ENCODE results near the gene IGF2R. TPM values are rescaled to one million over a fixed set of nuclear protein-coding genes. Genes with fewer than 3 reads are reported as not detected.

Gene IGF2R
- total RNA-seq, 4 donors from 2014 or later, result 85.0 to 145 (median 103) TPM

DNA sequence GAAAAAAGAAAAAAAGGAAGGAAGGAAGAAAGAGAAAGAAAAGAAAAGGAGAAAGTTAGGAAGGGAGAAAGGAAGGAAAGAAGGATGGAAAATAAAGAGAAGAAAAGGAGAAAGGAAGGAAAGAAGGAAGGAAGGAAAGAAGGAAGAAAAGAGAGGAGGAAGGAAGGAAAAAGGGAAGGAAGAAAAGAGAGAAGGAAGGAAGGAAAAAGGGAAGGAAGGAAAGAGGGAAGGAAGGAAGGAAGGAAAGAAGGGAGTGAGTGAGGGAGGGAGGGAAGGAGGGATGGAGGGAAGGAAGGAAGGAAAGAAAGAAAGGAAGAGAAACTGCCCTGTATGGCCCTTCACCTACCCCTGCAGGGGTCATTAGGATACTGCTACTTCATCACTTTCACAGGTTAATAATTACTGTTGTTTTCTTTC lies 12.9 kb upstream of the IGF2R start:
- TF ChIP-seq, protein P1, sequence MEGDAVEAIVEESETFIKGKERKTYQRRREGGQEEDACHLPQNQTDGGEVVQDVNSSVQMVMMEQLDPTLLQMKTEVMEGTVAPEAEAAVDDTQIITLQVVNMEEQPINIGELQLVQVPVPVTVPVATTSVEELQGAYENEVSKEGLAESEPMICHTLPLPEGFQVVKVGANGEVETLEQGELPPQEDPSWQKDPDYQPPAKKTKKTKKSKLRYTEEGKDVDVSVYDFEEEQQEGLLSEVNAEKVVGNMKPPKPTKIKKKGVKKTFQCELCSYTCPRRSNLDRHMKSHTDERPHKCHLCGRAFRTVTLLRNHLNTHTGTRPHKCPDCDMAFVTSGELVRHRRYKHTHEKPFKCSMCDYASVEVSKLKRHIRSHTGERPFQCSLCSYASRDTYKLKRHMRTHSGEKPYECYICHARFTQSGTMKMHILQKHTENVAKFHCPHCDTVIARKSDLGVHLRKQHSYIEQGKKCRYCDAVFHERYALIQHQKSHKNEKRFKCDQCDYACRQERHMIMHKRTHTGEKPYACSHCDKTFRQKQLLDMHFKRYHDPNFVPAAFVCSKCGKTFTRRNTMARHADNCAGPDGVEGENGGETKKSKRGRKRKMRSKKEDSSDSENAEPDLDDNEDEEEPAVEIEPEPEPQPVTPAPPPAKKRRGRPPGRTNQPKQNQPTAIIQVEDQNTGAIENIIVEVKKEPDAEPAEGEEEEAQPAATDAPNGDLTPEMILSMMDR (IDR thresholded peaks at IDR 0.05; ENCODE audit: low read depth), result no peak

DNA sequence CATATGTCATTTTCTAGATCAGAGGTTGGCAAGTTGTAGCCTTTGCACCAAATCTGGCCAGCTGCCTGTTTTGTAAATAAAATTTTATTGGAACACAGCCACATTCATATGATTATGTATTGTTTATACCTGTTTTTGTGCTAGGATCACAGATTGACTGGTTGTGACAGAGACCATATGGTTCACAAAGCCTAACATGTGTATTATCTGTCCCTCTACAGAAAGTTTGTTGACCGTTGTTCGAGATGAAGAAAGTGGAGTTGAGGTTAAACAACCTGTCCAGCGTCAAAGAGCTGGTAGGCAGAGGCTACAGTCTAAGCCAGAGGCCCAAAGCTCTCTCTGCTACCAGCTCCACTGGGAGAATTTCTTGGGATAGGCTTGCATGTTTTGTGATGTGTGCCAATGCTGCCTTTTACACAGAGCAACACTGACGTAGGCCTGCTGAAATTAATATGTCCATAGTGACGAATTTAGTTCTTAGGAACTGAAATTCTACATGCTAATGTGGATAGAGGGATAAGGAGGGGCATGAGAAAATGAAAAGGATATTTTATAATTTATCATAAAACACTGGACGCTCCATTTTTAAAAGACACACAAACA lies 11.7 kb upstream of the IGF2R start:
- TF ChIP-seq, protein P1 (IDR thresholded peaks at IDR 0.05; ENCODE audit: low read depth), result no peak

DNA sequence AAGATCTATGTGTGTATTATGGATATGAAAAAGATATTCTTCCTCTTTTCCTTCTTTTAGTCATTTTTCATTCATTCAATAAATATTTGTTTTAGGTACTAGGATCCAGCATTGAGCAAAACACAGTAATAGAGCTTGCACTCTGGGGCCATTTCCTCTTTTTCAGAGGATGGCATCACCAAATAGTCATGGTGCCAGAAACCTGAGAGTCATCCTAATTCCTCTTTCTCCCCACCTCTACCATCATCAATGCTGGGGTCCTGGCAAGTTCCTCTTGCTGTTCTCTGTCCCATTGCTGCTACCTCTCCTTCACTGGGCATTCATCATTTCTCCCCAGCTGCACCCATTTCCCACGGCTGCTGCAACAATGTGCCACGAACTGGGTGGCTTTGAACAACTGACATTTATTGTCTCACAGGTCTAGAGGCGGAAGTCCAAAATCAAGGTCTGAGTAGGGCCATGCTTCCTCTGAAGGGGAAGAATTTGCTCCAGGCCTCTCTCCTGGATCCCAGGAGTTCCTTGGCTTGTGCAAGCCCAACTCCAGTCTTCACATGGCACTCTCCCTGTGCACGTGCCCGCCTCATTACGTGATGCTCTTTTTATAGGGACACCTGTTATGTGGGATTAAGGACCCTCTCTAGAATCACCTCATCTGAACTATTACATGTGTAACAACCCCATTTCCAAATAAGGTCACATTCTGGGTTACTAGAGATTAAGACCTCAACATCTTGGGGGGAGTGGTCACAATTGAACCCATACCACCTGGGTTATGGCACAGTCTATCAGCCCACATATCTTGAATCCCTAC lies 9.5 kb upstream of the IGF2R start:
- TF ChIP-seq, protein P1 (IDR thresholded peaks at IDR 0.05; ENCODE audit: low read depth), result no peak

DNA sequence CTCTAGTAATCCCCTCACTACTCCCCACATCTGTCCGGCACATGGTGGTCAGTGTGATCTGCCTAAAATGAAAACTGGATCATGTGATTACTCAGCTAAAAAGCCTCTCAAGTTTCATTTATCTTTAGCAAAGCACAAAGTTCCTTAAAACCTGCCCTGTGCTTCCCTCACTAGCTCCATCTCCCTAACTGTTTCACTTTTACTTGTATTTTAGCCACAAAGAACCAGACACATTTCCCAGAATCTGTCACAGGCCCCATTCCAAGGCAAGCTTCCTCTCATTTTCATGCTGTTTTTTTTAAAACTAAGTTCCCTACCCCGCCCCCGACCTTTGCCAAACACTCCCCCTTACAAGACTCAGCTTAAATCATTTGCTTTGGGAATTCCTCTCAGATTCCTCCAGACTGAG lies 8.9 kb upstream of the IGF2R start:
- TF ChIP-seq, protein P1 (IDR thresholded peaks at IDR 0.05; ENCODE audit: low read depth), result no peak

DNA sequence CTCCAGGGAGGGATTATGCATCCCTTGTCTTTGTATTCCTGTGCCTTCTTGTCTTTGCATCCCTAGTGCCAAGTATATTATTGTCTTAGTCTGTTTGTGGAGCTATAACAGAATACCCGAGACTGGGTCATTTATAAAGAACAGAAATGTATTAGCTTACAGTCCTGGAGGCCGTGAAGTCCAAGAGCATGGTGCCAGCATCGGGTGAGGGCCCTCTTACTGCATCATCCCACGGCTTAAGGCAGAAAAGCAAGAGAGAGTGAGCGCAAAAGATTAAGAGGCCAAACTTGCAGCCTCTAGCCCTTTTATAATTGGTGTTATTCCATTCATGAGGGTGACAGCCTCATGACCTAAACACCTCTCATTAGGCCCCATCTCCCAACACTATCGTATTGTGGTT lies 8.4 kb upstream of the IGF2R start:
- TF ChIP-seq, protein P1 (IDR thresholded peaks at IDR 0.05; ENCODE audit: low read depth), result no peak

DNA sequence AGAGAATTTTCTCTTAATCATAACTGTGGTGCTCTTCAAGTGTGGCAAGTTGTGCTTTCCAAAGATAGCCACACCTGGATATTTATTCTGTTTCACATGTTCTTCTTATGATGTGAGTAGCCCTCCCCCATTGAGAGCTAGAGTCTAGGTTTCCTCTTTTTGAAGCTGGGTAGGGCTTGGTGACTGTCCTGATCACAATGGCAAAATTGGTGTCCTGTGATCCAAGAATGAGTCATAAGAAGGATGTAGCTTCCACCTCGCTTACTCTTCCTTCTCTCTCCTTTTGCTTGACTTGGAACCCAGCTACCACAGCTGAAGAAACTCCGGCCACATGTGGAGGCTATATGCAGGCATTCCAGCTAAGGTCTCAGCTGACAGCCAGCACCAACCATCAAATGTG lies 7.4 kb upstream of the IGF2R start:
- TF ChIP-seq, protein P1 (IDR thresholded peaks at IDR 0.05; ENCODE audit: low read depth), result no peak

DNA sequence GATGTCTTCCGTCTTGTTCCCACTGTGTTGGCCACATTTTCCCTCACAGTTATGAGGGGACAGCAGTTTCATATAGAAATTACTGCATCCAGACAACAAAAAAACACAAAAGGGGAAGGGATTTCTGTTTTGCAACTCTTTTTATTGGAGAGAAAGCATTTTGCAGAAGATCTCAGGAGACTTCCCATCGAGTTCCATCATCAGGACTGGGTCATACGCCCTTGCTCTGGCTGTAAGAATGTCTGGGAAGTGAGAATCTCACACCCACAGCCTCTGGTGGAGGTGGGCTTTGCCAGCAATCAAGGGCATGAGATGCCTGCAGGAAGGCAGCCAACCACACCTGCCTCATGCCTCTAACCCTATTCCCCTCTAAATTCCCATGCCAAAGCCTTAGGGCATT lies 5.8 kb upstream of the IGF2R start:
- TF ChIP-seq, protein P1 (IDR thresholded peaks at IDR 0.05; ENCODE audit: low read depth), result no peak
